Glomerular endothelial cell (primary cell): ENCODE results near the gene NKAIN4. TPM values are rescaled to one million over a fixed set of nuclear protein-coding genes. Genes with fewer than 3 reads are reported as not detected.

Experiments used
- DNase-seq: peaks from one replicate; pipeline ENCODE4 v3.0.0-alpha.2; 2011; ENCODE audit warnings: low read depth, low spot score; ENCODE audit errors: extremely low read depth
- total RNA-seq: library from RNA; depleted of rRNA; stranded (reverse); fragments of >200 nt; gene quantifications from 2 replicates; pipeline ENCODE4 v1.2.3, GENCODE V29; 2015

NKAIN4 gene
- 0.58 and 4.8 TPM in 2 replicates for total RNA-seq

DNA sequence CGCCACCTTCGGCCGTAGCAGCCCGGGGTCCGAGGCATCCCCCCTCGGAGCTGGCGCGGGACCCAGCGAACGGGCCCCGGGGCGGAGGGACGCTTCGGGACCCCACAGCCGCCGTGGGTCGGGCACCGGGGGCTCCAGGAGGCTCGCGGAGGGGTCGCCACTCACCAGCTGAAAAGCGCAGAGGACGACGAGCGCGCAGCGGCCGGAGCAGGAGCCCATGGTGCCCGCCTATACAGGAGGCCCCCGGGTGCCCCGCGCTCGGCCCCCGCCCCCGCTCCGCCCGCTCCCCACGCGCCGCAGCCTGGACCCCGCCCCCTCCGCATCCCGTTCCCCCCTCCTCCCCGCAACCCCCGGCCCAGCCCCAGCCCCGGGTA is at the start of gene NKAIN4:
TSS of gene NKAIN4 (minus strand) at position 232 of the 374 bp plus-strand sequence. CDS start at position 219, 13 bp downstream.
- DNase-seq: no peak

DNA sequence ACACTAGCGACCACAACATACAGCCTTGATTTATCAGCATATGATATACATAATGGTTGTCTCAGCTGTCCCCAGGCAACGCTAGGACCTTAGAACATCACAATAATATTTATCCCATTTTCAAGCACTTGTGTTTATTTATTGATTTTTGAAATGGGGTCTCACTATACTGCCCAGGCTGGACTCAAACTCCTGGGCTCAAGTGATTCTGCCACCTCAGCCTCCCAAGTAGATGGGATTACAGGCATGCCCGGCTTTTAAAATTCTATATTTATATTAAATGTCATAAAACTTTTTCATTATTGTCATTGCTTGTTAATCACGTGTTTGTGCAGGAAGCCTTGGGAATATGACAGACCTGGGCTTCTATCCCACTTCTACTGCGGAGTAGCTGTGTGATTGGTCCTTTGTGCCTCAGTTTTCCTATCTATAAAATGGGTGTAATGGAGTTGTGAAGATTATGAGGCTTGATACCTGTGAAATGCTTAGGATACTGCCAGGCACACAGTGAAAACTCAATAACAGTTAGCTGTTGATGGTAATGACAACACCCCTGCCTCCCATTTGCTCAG is 48.9 kb upstream of the NKAIN4 start:
- DNase-seq: no peak

DNA sequence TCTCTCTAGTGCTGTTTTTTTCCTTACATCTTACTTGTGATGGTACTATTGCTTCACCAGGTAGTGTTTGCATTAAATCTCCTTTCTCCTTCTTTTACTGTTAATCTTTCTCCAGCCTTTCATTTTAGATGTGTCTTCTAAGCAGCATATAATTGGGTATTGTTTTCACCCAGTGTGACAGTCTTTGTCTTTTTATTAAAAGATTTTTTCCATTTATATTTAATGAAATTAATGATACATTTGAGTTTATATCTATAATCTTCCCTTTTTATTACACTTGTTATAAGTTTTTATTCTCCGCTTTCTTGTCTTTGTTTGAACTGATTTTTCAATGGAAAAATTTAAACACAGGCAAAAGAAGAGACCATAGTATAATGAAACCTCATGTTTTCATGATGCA is 47.4 kb upstream of the NKAIN4 start:
- no peak for DNase-seq

DNA sequence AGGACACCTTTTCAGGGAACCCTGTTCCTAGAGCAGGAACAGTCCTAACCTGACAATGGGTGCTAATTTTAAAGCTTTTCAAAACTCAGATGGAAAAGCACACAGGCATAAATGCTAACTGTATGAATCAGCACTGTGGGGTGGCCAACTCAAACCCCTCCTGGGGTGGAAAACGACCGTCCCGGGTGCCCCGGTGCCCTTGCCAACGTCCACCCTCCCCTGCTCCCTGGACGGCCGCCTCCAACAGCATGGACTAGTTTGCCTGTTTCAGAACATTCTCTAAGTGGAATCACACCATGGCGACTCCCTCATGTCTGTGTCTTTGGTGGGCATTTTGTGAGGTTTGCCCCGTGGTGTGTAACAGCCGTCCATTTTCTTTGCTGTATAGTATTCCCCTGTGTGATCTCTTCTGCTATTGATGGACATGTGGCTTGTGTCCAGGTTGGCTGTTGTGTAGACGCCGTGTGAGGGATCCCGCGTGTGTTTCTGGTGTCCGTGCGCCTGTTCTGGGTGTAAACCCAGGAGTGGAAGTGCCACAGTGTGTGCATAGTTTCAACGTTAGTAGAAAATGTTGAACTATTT is 44.6 kb upstream of the NKAIN4 start:
- DNase-seq: no peak

- DNase-seq: no peak
Observed at GRCh38 chr20:63297796-63298572, 43.7 kb upstream of the NKAIN4 start.

- no peak for DNase-seq
Observed at GRCh38 chr20:63297371-63297781, 43.1 kb upstream of the NKAIN4 start.

GRCh38 chr20:63296531-63297299 is 42.5 kb upstream of the NKAIN4 start:
- DNase-seq: no peak

- no peak for DNase-seq
Observed at GRCh38 chr20:63295846-63296245, 41.6 kb upstream of the NKAIN4 start.

- DNase-seq: no peak
Observed at GRCh38 chr20:63295422-63295821, 41.2 kb upstream of the NKAIN4 start.

DNA sequence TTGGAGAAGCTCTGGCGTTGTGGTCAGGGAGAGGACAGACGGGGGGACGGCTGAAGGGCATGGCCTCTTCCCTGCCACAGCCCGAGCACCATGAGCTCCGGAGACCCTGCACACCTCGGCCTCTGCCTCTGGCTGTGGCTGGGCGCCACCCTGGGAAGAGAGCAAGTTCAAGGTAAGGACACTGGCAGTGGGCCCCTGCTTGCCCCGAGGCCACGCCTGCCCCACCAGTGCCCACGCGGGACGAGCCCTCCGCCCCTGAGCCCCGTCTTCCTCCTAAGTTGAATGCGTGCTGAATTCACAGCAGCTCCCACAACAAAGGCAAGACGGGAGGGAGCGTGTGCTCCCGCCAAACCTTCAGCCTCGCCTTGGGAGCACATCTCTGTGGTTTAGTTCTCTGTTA is 40.8 kb upstream of the NKAIN4 start:
- no peak for DNase-seq

DNA sequence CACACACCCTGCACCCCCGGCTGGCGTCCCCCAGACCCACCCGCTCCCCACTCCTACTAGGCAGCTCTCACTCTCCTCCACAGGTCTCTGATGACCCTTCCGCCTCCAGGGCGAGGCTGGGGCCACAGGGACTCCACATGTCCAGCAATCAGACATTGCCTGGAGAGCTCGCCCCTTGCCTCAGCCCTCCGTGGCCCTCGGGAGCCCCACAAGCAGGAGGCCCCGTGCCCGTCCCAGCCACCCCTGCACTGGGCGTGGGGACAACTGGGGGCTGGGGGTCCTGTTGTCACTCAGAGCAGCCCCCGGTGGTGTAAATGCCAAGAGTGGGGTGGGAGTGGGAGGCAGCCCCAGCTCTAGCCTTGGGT is 40.3 kb upstream of the NKAIN4 start:
- no peak for DNase-seq

GRCh38 chr20:63293871-63294535 is 39.7 kb upstream of the NKAIN4 start:
- no peak for DNase-seq

- DNase-seq: no peak
Observed at GRCh38 chr20:63293456-63293855, 39.2 kb upstream of the NKAIN4 start.

- DNase-seq: no peak
Observed at GRCh38 chr20:63292904-63293303, 38.6 kb upstream of the NKAIN4 start, which contains the start of gene COL20A1. COL20A1 (plus strand) TSS chr20:63293186; CDS start chr20:63295108, 1,922 bp downstream.

- DNase-seq: no peak
Observed at GRCh38 chr20:63292292-63292701, 38.0 kb upstream of the NKAIN4 start.

DNA sequence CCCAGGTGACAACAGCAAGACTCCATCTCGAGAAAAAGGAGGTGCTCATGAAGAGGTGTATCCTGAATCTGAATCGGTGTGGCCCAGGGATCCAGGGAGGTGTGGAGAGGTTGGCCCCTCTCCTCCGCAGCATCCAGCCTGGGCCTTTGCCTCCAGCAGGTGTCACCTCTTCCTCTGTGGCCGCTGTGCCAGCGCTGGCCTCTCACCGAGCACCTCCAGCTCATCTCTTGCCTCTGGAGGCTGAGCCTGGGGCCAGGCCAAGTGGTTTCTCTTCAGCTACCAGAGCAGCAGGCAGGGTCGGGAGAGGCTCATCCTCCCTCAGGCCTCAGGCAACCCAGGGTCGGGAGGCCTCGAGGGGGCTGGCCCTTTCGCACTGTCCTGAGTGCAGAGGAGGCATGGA is 37.5 kb upstream of the NKAIN4 start:
- DNase-seq: no peak

GRCh38 chr20:63290677-63291472 is 36.6 kb upstream of the NKAIN4 start:
- DNase-seq: no peak

DNA sequence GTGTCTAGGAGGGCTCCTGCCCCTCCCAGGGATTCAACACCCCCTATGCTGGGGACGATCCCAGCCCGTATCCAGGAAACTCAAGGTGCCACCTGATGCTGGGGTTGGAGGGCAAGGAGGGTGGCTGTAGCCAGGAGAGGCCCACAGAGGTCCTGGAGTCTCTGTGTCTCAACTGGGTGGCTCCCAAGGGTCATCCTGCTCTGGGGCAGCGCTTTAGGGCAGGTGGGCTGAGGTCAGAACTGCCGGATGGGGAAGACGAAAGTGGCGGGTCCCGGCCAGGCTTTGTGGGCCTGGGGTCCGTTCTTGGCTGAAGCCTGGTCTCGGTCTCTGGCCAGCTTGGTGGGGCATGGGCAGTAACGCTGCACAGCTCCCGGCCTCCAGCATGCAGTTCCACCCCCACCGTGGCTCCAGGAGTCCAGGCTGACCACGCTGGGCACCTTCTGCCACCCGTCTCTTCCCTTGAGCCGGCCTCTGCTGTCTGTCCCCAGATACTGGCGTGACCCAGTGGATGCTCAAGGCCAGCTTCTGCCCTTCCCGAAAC is 35.9 kb upstream of the NKAIN4 start:
- DNase-seq: no peak

GRCh38 chr20:63289311-63290135 is 35.3 kb upstream of the NKAIN4 start:
- DNase-seq: no peak
